Neuronal stem cell (in vitro differentiated cells): Measurements from ENCODE around the gene PEX14.
A peak's percentile ranks its signal among the peaks of the same experiment; 100 is the strongest.

Source experiments
- DNase-seq: peaks from one replicate; pipeline ENCODE4 v3.0.0-alpha.2; 2013; ENCODE audit warnings: low spot score
- H2AFZ ChIP-seq: one replicate; pipeline ENCODE4 v1.6.1; 2013; ENCODE audit warnings: mild to moderate bottlenecking, low read length, inconsistent platforms
- H2AK5ac ChIP-seq: 2 replicates; pipeline ENCODE4 v1.6.1; 2013; ENCODE audit warnings: low read depth, mild to moderate bottlenecking, inconsistent platforms, low read length, moderate library complexity, mixed read lengths
- H2BK120ac ChIP-seq: 2 replicates; pipeline ENCODE4 v1.6.1; 2013; ENCODE audit warnings: low read depth, mild to moderate bottlenecking, inconsistent platforms, low read length, moderate library complexity, mixed read lengths
- H2BK12ac ChIP-seq: one replicate; pipeline ENCODE4 v1.6.1; 2013; ENCODE audit warnings: low read length, inconsistent platforms
- H2BK15ac ChIP-seq: 2 replicates; pipeline ENCODE4 v1.6.1; 2013; ENCODE audit warnings: mild to moderate bottlenecking, low read length, inconsistent platforms, mixed read lengths
- H2BK5ac ChIP-seq: one replicate; pipeline ENCODE4 v1.6.1; 2013; ENCODE audit warnings: inconsistent platforms, mild to moderate bottlenecking, low read length, moderate library complexity
- H3K14ac ChIP-seq: one replicate; pipeline ENCODE4 v1.6.1; 2013; ENCODE audit warnings: low read length, inconsistent platforms
- H3K18ac ChIP-seq: 2 replicates; pipeline ENCODE4 v1.6.1; 2013; ENCODE audit warnings: low read length, inconsistent platforms
- H3K23ac ChIP-seq: 2 replicates; pipeline ENCODE4 v1.6.1; 2013; ENCODE audit warnings: low read depth, mild to moderate bottlenecking, mixed read lengths, low read length, inconsistent platforms; ENCODE audit not compliant: poor library complexity
- H3K27ac ChIP-seq: replicated peaks from 3 replicates; pipeline ENCODE4 v1.5.1; 2013; ENCODE audit warnings: low read length, inconsistent platforms
- H3K27me3 ChIP-seq, 3 experiments: 2 replicates each; pipeline ENCODE4 v1.6.1; 2013; ENCODE audit warnings: low read length in 3 of 3, mild to moderate bottlenecking in 2 of 3, inconsistent platforms in 1 of 3, low read depth in 1 of 3, mixed read lengths in 1 of 3, moderate library complexity in 1 of 3; ENCODE audit not compliant: control insufficient read depth in 3 of 3, insufficient read depth in 3 of 3
- H3K36me3 ChIP-seq, 2 donors: replicated peaks in 1 of 2; 2 replicates each; pipeline ENCODE4 v1.6.1; 2013; ENCODE audit warnings: low read length in 2 of 2; ENCODE audit not compliant: control insufficient read depth in 2 of 2, insufficient read depth in 2 of 2
- H3K4ac ChIP-seq: 2 replicates; pipeline ENCODE4 v1.6.1; 2013; ENCODE audit warnings: inconsistent platforms, mild to moderate bottlenecking, low read length, moderate library complexity
- H3K4me1 ChIP-seq, 2 donors: 1 replicate in 1 of 2; 2 replicates in 1 of 2; pipeline ENCODE4 v1.6.1; 2013; ENCODE audit warnings: low read length in 2 of 2, low read depth in 1 of 2; ENCODE audit not compliant: control insufficient read depth in 2 of 2, insufficient read depth in 1 of 2
- H3K4me2 ChIP-seq: one replicate; pipeline ENCODE4 v1.6.1; 2013; ENCODE audit warnings: mild to moderate bottlenecking, low read length, inconsistent platforms; ENCODE audit not compliant: insufficient read depth, poor library complexity, severe bottlenecking
- H3K4me3 ChIP-seq, 2 donors: 2 replicates each; pipeline ENCODE4 v1.5.1; 2013; ENCODE audit warnings: low read length in 2 of 2, mild to moderate bottlenecking in 2 of 2, inconsistent platforms in 1 of 2, moderate library complexity in 1 of 2
- H3K79me1 ChIP-seq: one replicate; pipeline ENCODE4 v1.6.1; 2013; ENCODE audit warnings: low read depth, mild to moderate bottlenecking, inconsistent platforms, low read length, moderate library complexity
- H3K9ac ChIP-seq: one replicate; pipeline ENCODE4 v1.6.1; 2013; ENCODE audit warnings: mild to moderate bottlenecking, low read depth, low read length, inconsistent platforms; ENCODE audit not compliant: poor library complexity
- H3K9me3 ChIP-seq, 2 donors: replicated peaks in 1 of 2; 2 replicates each; pipeline versions ENCODE3 to v1.6.1; 2013; ENCODE audit warnings: low read length in 2 of 2, mild to moderate bottlenecking in 2 of 2, inconsistent platforms in 1 of 2, low read depth in 1 of 2, mixed read lengths in 1 of 2, moderate library complexity in 1 of 2; ENCODE audit not compliant: control insufficient read depth in 2 of 2, insufficient read depth in 1 of 2
- H4K8ac ChIP-seq: one replicate; pipeline ENCODE4 v1.6.1; 2013; ENCODE audit warnings: low read depth, mild to moderate bottlenecking, inconsistent platforms, low read length, moderate library complexity
- H4K91ac ChIP-seq: one replicate; pipeline ENCODE4 v1.6.1; 2013; ENCODE audit warnings: low read length, low read depth, mild to moderate bottlenecking, inconsistent platforms; ENCODE audit not compliant: poor library complexity
- whole genome bisulfite sequencing, 2 donors: extraction: QIAGEN DNeasy Blood & Tissue Kit; methylation state at CpG; one replicate each; pipeline ENCODE4 v1.1.7; 2013; ENCODE audit warnings: missing lambda C conversion rate in 2 of 2, mixed read lengths in 1 of 2; ENCODE audit not compliant: insufficient read length in 2 of 2, insufficient replicate concordance in 1 of 2; ENCODE audit errors: extremely low coverage in 2 of 2; 5-methylcytosine and 5-hydroxymethylcytosine counted together

The PEX14 gene

DNA sequence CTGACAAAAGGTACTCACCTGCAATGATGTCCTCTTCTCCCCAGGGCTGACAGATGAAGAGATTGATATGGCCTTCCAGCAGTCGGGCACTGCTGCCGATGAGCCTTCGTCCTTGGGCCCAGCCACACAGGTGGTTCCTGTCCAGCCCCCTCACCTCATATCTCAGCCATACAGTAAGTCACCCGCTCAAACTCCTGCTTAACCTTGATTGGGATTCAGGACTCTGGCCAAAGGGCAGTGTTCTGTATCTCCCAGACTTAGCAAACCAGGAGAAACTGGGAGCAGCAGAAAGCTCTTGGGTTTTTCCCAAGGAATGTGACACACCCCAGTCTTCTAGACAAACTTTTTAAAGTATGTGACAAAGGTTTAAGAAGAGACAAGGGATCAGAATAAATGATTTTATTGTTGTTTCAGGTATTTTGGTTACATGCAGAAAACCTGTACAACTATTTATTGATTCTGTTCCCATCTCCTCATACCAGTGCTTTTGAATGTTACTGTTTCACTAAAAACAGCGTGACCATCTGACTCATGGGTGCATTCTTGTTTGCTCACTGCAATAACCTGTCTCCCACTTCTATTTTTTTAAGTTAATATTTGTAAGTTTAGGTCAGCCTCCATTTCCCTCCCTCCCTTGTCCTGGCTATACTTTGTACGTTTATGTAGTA lies 124.6 kb downstream of the PEX14 start:
- Histone ChIP-seq H3K23ac (no peak overlapping the region), H2BK5ac (no peak overlapping the region), H2AFZ (no peak overlapping the region), H3K9ac (no peak overlapping the region), H3K14ac (no peak overlapping the region), H3K27ac (no peak overlapping the region), H3K18ac (no peak overlapping the region), H3K36me3 (peaks cover 0 to 5% of the 10 kb centered on the region in 2 donors), H3K4me2 (no peak overlapping the region), H2BK12ac (no peak overlapping the region), H2AK5ac (no peak overlapping the region), H3K4me1 (peaks cover 14 to 17% of the 10 kb centered on the region in 2 donors), H3K9me3 (no peaks in the 10 kb centered on the region), H3K4me3 (no peak overlapping the region), H4K91ac (no peak overlapping the region), H3K79me1 (no peaks in the 10 kb centered on the region), H2BK15ac (no peak overlapping the region), H2BK120ac (no peak overlapping the region), H3K4ac (no peak overlapping the region), H3K27me3 (no peaks in the 10 kb centered on the region), H4K8ac (no peak overlapping the region)
- no peak for DNase-seq
- WGBS, 2 donors, result no CpG with 5 or more reads among the region's 6 CpGs

DNA sequence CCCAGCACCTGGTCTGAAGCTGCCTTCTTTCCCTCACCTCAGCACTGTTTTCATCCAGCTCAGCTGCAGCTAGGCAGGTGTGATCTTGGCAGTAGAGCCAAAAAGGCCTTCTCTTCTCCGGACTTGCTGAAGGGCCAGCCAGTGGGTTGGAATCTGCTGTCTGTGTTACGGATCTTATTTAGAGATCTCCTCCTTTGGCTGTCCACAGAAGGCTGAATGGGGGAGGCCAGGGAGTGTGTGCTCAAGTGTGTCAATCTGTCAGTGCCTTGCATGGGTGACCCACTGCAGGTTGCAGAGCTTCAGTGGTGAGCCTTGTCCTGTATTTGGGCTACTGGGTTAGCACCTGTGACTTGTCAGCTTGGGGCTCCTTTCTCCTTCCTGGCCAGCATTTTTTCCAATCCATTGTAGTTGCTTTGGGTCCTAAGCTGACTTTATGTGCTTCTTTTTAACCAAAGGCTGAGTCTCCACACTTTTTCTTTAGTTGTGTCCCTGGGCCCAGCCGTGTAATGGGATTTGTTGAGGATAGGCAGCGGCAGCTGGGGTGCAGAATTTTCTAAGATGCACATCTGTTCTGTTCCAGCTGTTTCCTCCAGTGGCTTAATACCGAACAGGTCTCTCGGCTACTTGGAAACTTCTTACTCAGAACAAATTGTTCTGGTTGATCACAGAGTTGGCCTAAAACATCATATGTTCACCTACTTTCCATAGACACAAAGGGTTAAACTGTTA lies 126.8 kb downstream of the PEX14 start:
- H3K4me3 ChIP-seq, result peak overlapping the region in 1 of 2 donors; percentile 44
- no peak overlapping the region for H3K27ac ChIP-seq
- no peaks in the 10 kb centered on the region for H3K79me1 ChIP-seq
- H3K4me2 ChIP-seq, result no peak overlapping the region
- H3K4me1 ChIP-seq, result peaks cover 10 to 12% of the 10 kb centered on the region in 2 donors
- H3K4ac ChIP-seq, result no peak overlapping the region
- H3K18ac ChIP-seq, result no peak overlapping the region
- WGBS, 2 donors, result no CpG with 5 or more reads among the region's 6 CpGs
- no peak overlapping the region for H2AK5ac ChIP-seq
- no peak for DNase-seq
- H3K14ac ChIP-seq, result no peak overlapping the region
- H2BK15ac ChIP-seq, result no peak overlapping the region
- no peak overlapping the region for H3K23ac ChIP-seq
- no peak overlapping the region for H2BK120ac ChIP-seq
- no peak overlapping the region for H2AFZ ChIP-seq
- no peak overlapping the region for H4K8ac ChIP-seq
- no peak overlapping the region for H3K9ac ChIP-seq
- H3K9me3 ChIP-seq, result no peaks in the 10 kb centered on the region
- no peak overlapping the region for H4K91ac ChIP-seq
- H2BK5ac ChIP-seq, result no peak overlapping the region
- H3K27me3 ChIP-seq, result no peaks in the 10 kb centered on the region
- peaks cover 0 to 9% of the 10 kb centered on the region in 2 donors for H3K36me3 ChIP-seq
- H2BK12ac ChIP-seq, result no peak overlapping the region

DNA sequence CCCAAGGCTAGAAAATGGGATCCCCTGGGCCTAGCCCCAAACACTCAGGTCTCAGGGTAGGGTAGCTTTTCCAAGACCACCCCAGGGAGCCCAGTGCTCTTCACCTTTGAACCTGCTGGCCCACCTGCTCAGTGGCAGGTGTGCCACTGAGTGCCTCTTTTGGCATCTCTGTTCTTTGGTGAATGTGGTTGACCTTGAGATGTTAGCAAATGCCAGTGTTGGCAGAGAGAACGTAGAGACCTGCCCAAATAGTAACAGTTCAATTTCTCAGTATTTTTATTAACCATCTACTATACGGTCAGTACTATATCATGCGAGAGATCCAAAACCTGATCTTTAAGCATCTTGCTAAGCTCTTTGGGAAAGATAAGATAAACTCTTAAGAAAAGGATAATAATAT lies 128.2 kb downstream of the PEX14 start:
- H2AFZ ChIP-seq, result no peak overlapping the region
- H3K23ac ChIP-seq, result no peak overlapping the region
- no peak overlapping the region for H2BK120ac ChIP-seq
- no peak overlapping the region for H3K4ac ChIP-seq
- no peak for DNase-seq
- H3K4me2 ChIP-seq, result no peak overlapping the region
- WGBS, 2 donors, result no CpG with 5 or more reads among the region's 3 CpGs
- H4K8ac ChIP-seq, result no peak overlapping the region
- H3K4me1 ChIP-seq, result peaks cover 3 to 5% of the 10 kb centered on the region in 2 donors
- H3K27me3 ChIP-seq, result no peaks in the 10 kb centered on the region
- no peak overlapping the region for H2BK15ac ChIP-seq
- H2BK12ac ChIP-seq, result no peak overlapping the region
- peaks cover 0 to 9% of the 10 kb centered on the region in 2 donors for H3K36me3 ChIP-seq
- H3K9me3 ChIP-seq, result no peaks in the 10 kb centered on the region
- H3K79me1 ChIP-seq, result no peaks in the 10 kb centered on the region
- H4K91ac ChIP-seq, result no peak overlapping the region
- H2AK5ac ChIP-seq, result no peak overlapping the region
- H3K4me3 ChIP-seq, result no peak overlapping the region
- H3K18ac ChIP-seq, result no peak overlapping the region
- H3K27ac ChIP-seq, result no peak overlapping the region
- H3K14ac ChIP-seq, result no peak overlapping the region
- no peak overlapping the region for H2BK5ac ChIP-seq
- no peak overlapping the region for H3K9ac ChIP-seq

DNA sequence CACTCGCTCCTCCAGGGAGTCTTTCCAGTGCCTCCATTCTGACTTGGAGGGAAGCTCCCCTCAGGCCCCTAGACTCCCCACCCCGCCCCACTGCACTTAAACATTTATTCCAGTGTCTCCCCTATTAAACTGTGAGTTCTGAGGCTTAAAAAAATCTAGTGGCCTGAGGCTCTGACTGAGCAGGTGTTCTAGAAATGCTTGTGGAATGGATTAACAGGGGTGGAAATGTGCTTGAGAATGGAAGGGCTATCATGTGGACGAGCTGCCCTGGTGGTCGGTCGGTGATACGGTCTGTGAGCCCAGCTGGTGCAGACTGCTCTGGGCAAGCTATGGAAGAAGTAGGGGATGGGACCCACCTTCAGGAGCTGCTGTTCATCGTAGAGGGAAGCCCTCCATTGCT lies 130.2 kb downstream of the PEX14 start:
- Histone ChIP-seq H3K4me3 (no peak overlapping the region), H2BK12ac (no peak overlapping the region), H3K4me2 (no peak overlapping the region), H3K79me1 (no peaks in the 10 kb centered on the region), H3K27ac (no peak overlapping the region), H3K27me3 (no peaks in the 10 kb centered on the region), H2BK5ac (no peak overlapping the region), H2AFZ (no peak overlapping the region), H3K9ac (no peak overlapping the region), H3K18ac (no peak overlapping the region), H2AK5ac (no peak overlapping the region), H3K4me1 (no peaks in the 10 kb centered on the region), H3K36me3 (peaks cover 0 to 3% of the 10 kb centered on the region in 2 donors), H3K23ac (no peak overlapping the region), H3K14ac (no peak overlapping the region), H2BK120ac (no peak overlapping the region), H3K4ac (no peak overlapping the region), H4K91ac (no peak overlapping the region), H4K8ac (no peak overlapping the region), H2BK15ac (no peak overlapping the region), H3K9me3 (no peaks in the 10 kb centered on the region)
- WGBS, 2 donors, result no CpG with 5 or more reads among the region's 7 CpGs
- no peak for DNase-seq
